RPMI7951 (cell line): ENCODE results near the gene LMO3. TPM values are rescaled to one million over a fixed set of nuclear protein-coding genes. Genes with fewer than 3 reads are reported as not detected.
"Not testable (repeated sequence)": the region's sequence is repeated elsewhere in the genome, so short reads cannot be mapped to it uniquely, and the experiment has no call there.

Source experiments
- DNase-seq: peaks from one replicate; pipeline ENCODE4 v3.0.0-alpha.2; 2012; ENCODE audit warnings: low read depth
- total RNA-seq: library from RNA; depleted of rRNA; stranded (reverse); fragments of >200 nt; shearing (Covaris generic); gene quantifications from 2 replicates; pipeline ENCODE4 v1.2.3, GENCODE V29; 2014

The LMO3 gene
- total RNA-seq, 1 experiment from 2014 or later = not detected

- DNase-seq = no peak
Measured at GRCh38 chr12:16545836-16546235, 60.1 kb downstream of the LMO3 start.

- DNase-seq = no peak
Measured at GRCh38 chr12:16542586-16542985, 63.4 kb downstream of the LMO3 start.

GRCh38 chr12:16537652-16538051, 68.3 kb downstream of the LMO3 start:
- not testable (repeated sequence) for DNase-seq

GRCh38 chr12:16531621-16532020, 74.3 kb downstream of the LMO3 start:
- DNase-seq = no peak

- DNase-seq = no peak
Measured at GRCh38 chr12:16530268-16530850, 75.6 kb downstream of the LMO3 start.

GRCh38 chr12:16526693-16527092, 79.3 kb downstream of the LMO3 start:
- no peak for DNase-seq

GRCh38 chr12:16524378-16524777, 81.6 kb downstream of the LMO3 start:
- no peak for DNase-seq

- DNase-seq = no peak
Measured at GRCh38 chr12:16523951-16524331, 82.0 kb downstream of the LMO3 start.

GRCh38 chr12:16523284-16523950, 82.5 kb downstream of the LMO3 start:
- DNase-seq = no peak

- DNase-seq = no peak
Measured at GRCh38 chr12:16520328-16520727, 85.6 kb downstream of the LMO3 start.

GRCh38 chr12:16515666-16516065, 90.3 kb downstream of the LMO3 start:
- DNase-seq = no peak

GRCh38 chr12:16513231-16513630, 92.7 kb downstream of the LMO3 start:
- DNase-seq = no peak

GRCh38 chr12:16509411-16509810, 96.6 kb downstream of the LMO3 start:
- no peak for DNase-seq

GRCh38 chr12:16506394-16506793, 99.6 kb downstream of the LMO3 start:
- no peak for DNase-seq

- DNase-seq = no peak
Measured at GRCh38 chr12:16504200-16504599, 101.8 kb downstream of the LMO3 start.

- no peak for DNase-seq
Measured at GRCh38 chr12:16499611-16500010, 106.4 kb downstream of the LMO3 start.
